Bronchial epithelial cell (primary cell): ENCODE measurements around the gene MAP3K5. TPM values are rescaled to one million over a fixed set of nuclear protein-coding genes. Genes with fewer than 3 reads are reported as not detected.

ENCODE experiments used
- DNase-seq: peaks from one replicate; pipeline ENCODE4 v3.0.0-alpha.2; 2010; ENCODE audit warnings: low read depth
- FAIRE-seq: peaks from 2 replicates; lab custom pipeline; 2011; peaks lifted over from hg19 to GRCh38; lab: Jason Lieb, UNC
- H3K27me3 ChIP-seq: 2 replicates; pipeline ENCODE4 v1.5.1; 2011; ENCODE audit warnings: low read length; ENCODE audit not compliant: control insufficient read depth, insufficient read depth
- H3K36me3 ChIP-seq: 2 replicates; pipeline ENCODE4 v1.5.1; 2011; ENCODE audit warnings: low read length; ENCODE audit not compliant: control insufficient read depth, insufficient read depth
- H3K4me3 ChIP-seq: 2 replicates; pipeline ENCODE4 v1.5.1; 2011; ENCODE audit warnings: mild to moderate bottlenecking, low read depth, low read length, control low read depth
- total RNA-seq: library from RNA; depleted of rRNA; stranded (reverse); fragments of >200 nt; gene quantifications from 2 replicates; pipeline ENCODE4 v1.2.1, GENCODE V29; 2014
- TF ChIP-seq, protein P1 (sequence below): IDR thresholded peaks from 2 replicates; pipeline ENCODE4 v1.5.1; 2011; ENCODE audit warnings: mild to moderate bottlenecking, moderate library complexity, low read length, control low read depth, inconsistent platforms; ENCODE audit not compliant: insufficient read depth, severe bottlenecking

MAP3K5 gene
- total RNA-seq, 1 donor from 2014 or later, result 8.2 TPM

DNA sequence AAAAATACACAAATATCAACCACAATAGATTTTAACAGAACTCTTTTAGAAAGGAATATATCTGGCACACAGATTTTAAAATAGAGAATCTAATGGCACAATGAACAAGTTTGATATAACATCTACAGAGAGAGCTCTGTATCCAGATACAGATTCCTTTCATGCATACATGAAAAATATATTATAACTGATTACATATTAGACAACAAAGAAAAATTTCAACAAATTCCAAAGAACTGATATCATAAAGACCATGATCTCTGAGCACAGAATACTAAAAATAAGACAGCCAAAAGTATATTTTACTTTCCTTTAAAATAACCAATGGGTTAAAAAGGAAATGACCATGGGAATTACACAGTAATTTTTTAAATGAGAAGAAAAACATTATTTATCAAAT is 167.9 kb downstream of the MAP3K5 start:
- TF ChIP-seq, protein P1, sequence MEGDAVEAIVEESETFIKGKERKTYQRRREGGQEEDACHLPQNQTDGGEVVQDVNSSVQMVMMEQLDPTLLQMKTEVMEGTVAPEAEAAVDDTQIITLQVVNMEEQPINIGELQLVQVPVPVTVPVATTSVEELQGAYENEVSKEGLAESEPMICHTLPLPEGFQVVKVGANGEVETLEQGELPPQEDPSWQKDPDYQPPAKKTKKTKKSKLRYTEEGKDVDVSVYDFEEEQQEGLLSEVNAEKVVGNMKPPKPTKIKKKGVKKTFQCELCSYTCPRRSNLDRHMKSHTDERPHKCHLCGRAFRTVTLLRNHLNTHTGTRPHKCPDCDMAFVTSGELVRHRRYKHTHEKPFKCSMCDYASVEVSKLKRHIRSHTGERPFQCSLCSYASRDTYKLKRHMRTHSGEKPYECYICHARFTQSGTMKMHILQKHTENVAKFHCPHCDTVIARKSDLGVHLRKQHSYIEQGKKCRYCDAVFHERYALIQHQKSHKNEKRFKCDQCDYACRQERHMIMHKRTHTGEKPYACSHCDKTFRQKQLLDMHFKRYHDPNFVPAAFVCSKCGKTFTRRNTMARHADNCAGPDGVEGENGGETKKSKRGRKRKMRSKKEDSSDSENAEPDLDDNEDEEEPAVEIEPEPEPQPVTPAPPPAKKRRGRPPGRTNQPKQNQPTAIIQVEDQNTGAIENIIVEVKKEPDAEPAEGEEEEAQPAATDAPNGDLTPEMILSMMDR, result no peak
- H3K4me3 ChIP-seq, result no peak overlapping the region
- no peak for DNase-seq
- H3K27me3 ChIP-seq, result no peaks in the 10 kb centered on the region
- no peak for FAIRE-seq
- no peaks in the 10 kb centered on the region for H3K36me3 ChIP-seq

DNA sequence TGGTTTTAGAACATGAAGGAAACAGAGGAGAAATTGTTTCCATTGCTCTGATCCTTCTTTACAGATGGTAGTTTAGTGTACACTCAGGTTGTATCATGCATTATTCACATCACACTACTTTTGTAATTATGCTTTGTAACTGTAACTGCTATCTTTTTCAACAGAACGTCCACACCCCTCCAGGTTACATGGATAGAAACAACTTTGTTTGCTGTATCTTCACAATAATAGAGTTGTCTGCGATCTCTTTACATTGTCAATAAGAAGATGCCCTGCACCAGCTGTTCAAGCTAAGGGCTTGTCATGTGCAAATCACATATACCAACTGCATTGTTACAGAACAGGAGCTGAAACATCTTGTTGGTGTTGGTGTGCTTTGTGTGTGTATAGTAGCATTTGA is 174.2 kb downstream of the MAP3K5 start:
- DNase-seq (no peak), FAIRE-seq (no peak)
- no peaks in the 10 kb centered on the region for H3K27me3 ChIP-seq
- peaks cover 1% of the 10 kb centered on the region for H3K36me3 ChIP-seq
- H3K4me3 ChIP-seq, result no peak overlapping the region
- TF ChIP-seq, protein P1, result no peak

DNA sequence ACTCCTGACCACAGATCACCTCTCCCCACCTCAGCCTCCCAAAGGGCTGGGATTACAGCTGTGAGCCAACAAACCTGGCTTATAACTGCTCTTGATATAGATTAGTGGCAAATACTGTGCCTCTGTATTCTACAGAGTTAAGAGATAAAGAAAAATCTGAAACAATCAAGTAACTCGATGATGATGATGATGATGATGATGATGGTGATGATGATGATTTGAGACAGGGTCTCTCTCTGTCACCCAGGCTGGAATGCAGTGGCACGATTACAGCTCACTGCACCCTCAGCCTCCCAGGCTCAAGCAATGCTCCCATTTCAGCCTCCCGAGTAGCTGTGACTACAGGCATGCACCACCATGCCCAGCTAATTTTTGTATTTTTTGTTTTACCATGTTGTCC is 175.8 kb downstream of the MAP3K5 start:
- H3K4me3 ChIP-seq, result no peak overlapping the region
- FAIRE-seq (no peak), DNase-seq (no peak)
- H3K27me3 ChIP-seq, result no peaks in the 10 kb centered on the region
- TF ChIP-seq, protein P1, result no peak
- peaks cover 1% of the 10 kb centered on the region for H3K36me3 ChIP-seq

DNA sequence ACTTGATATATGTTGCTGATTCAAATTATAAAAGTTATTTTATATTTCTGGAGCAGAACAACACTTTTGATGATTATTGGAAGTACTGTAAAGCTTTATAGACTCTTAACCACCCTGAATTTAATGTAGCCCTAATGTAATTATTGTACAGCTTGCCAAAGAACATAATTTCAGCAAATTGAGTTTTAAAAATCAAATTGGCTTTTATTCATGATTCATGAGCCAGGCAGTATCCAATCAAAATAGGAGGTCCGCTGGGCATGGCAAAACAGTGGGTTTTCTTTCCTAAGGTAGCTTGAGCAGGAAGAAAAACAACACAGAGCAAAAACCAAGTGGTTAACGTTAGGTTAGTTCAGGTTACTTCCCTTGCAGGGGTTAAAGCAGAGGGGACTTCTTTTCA is 177.3 kb downstream of the MAP3K5 start:
- TF ChIP-seq, protein P1, result no peak

DNA sequence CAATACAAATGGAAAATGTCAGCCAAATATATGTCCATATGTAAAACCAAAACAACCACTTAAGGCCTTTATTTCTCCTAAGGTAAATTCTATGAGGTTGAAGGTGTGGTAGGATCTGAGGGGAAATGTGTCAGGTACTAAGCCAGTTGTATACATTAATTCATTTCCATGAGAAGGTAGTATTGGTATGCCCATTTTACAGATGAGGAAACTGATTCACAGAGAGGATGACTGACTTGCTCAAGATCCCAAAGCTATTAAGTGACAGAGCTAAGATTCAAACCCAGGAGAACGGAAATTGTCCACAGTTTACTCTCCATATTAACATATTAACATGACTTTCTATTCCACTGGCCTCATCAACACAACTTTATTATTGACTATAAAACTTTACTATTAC is 177.9 kb downstream of the MAP3K5 start:
- no peak overlapping the region for H3K4me3 ChIP-seq
- TF ChIP-seq, protein P1, result no peak
- DNase-seq (no peak), FAIRE-seq (no peak)
- no peaks in the 10 kb centered on the region for H3K27me3 ChIP-seq
- peaks cover 1% of the 10 kb centered on the region for H3K36me3 ChIP-seq

More for the DNA sequence above, 177.3 kb downstream of the MAP3K5 start:
- H3K27me3 ChIP-seq, result no peaks in the 10 kb centered on the region
- FAIRE-seq (no peak), DNase-seq (no peak)
- peaks cover 1% of the 10 kb centered on the region for H3K36me3 ChIP-seq
- H3K4me3 ChIP-seq, result no peak overlapping the region

DNA sequence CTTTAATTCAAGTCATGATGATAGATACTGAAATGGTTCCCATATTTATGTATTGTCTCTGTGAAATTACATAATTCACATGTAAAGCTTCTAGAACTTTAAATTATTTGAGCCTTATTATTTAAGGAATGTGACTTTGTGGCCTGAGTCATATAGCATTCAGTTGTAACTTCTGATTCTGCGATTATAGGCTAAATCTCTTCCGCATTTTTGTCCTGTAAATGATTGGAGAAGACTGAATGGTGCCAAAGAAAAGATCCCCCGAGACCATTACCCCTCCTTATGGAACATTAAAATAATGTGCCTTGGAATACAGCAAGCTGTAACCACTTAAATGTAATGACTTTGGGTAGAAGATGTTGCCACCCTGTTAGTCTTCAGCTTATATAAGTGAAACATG is 178.8 kb downstream of the MAP3K5 start:
- no peaks in the 10 kb centered on the region for H3K27me3 ChIP-seq
- DNase-seq (no peak), FAIRE-seq (no peak)
- TF ChIP-seq, protein P1, result no peak
- peaks cover 1% of the 10 kb centered on the region for H3K36me3 ChIP-seq
- no peak overlapping the region for H3K4me3 ChIP-seq
